A549 (cell line): ENCODE results near the gene GABBR1.

Experiments
- CTCF ChIP-seq: fragments of >200 bp; sonication (Bioruptor Twin); formaldehyde crosslinking; IDR thresholded peaks from 3 replicates; pipeline ENCODE4 v1.5.1; 2016
- ELK1 ChIP-seq: fragments of 150-350 bp; IDR thresholded peaks from 2 replicates; pipeline ENCODE4 v1.6.1; 2014; ENCODE audit warnings: low read depth, mild to moderate bottlenecking, low read length
- HMGXB4 ChIP-seq: fragments of 250-450 bp; sonication (Bioruptor Pico); IDR thresholded peaks from 2 replicates; pipeline ENCODE4 v1.5.0; 2021; ENCODE audit warnings: mild to moderate bottlenecking, moderate library complexity, borderline replicate concordance
- POLR2A ChIP-seq: IDR thresholded peaks from 2 replicates; pipeline ENCODE4 v1.6.1; 2012; ENCODE audit warnings: mild to moderate bottlenecking, low read length
- REST ChIP-seq: fragments of 200-600 bp; sonication (generic); IDR thresholded peaks from 2 replicates; pipeline ENCODE4 v1.6.1; 2016; ENCODE audit warnings: antibody characterized with exemption, mild to moderate bottlenecking, moderate library complexity
- SREBF2 ChIP-seq: fragments of 450-650 bp; IDR thresholded peaks from 2 replicates; pipeline ENCODE4 v1.6.1; 2014; ENCODE audit warnings: mild to moderate bottlenecking, moderate library complexity

- TF ChIP-seq REST: no peak
- TF ChIP-seq HMGXB4 (CRISPR knock-in tag): no peak
- no peak for TF ChIP-seq CTCF
- TF ChIP-seq POLR2A: no peak
- no peak for TF ChIP-seq SREBF2
- no peak for TF ChIP-seq ELK1
Measured at GRCh38 chr6:29521006-29521680, 111.8 kb downstream of the GABBR1 start.
